Adrenal gland (tissue), 5 donors: ENCODE data around the gene SAAL1.

ENCODE experiments used
- CTCF ChIP-seq, 6 experiments: fragments of 450-650 bp in 4 of 6; fragments of 200-600 bp in 2 of 6; sonication (generic) in 1 of 6; IDR thresholded peaks; 1 replicate in 5 of 6; 2 replicates in 1 of 6; pipeline versions ENCODE4 v1.5.1 to v1.8.0; 2016 to 2021; ENCODE audit warnings: antibody characterized with exemption in 6 of 6, mild to moderate bottlenecking in 2 of 6, moderate library complexity in 1 of 6
- POLR2A ChIP-seq, 2 donors: fragments of 450-650 bp; IDR thresholded peaks; one replicate each; pipeline ENCODE4 v1.6.1; 2017; ENCODE audit warnings: antibody characterized with exemption in 2 of 2, mild to moderate bottlenecking in 2 of 2, moderate library complexity in 1 of 2
- donor health status: DM: no; HTN: no; CAD: no.

GRCh38 chr11:18075444-18075843 lies 30.4 kb downstream of the SAAL1 start:
- no peak for TF ChIP-seq CTCF (IDR thresholded peaks at IDR 0.05)
- TF ChIP-seq POLR2A (IDR thresholded peaks at IDR 0.05): no peak
